Retinal pigment epithelial cell (primary cell): ENCODE data around the gene FBXO27.
"Not testable (repeated sequence)": the region's sequence is repeated elsewhere in the genome, so short reads cannot be mapped to it uniquely, and the experiment has no call there.

Experiments used
- DNase-seq: peaks from one replicate; pipeline ENCODE4 v3.0.0-alpha.2; 2010; ENCODE audit warnings: low read depth
- H3K4me3 ChIP-seq: 2 replicates; pipeline ENCODE4 v1.5.1; 2011; ENCODE audit warnings: mild to moderate bottlenecking, low read length, control low read depth, moderate library complexity
- CTCF ChIP-seq: conservative IDR thresholded peaks from 2 replicates; pipeline ENCODE4 v1.5.1; 2011; ENCODE audit warnings: low read depth, low read length, control low read depth, inconsistent platforms

Gene FBXO27

GRCh38 chr19:38990949-38991697, 41.2 kb downstream of the FBXO27 start:
- no peak for TF ChIP-seq CTCF
- no peak for DNase-seq
- H3K4me3 ChIP-seq = no peak overlapping the region

- not testable (repeated sequence) for H3K4me3 ChIP-seq, DNase-seq
Measured at GRCh38 chr19:38989614-38990013, 42.7 kb downstream of the FBXO27 start.

GRCh38 chr19:38989066-38989605, 43.2 kb downstream of the FBXO27 start:
- TF ChIP-seq CTCF = no peak
- H3K4me3 ChIP-seq = no peak overlapping the region
- DNase-seq = no peak

GRCh38 chr19:38988627-38989026, 43.7 kb downstream of the FBXO27 start:
- H3K4me3 ChIP-seq, DNase-seq: not testable (repeated sequence)

GRCh38 chr19:38987745-38988144, 44.6 kb downstream of the FBXO27 start:
- H3K4me3 ChIP-seq, DNase-seq: not testable (repeated sequence)

GRCh38 chr19:38985262-38985661, 47.1 kb downstream of the FBXO27 start:
- no peak for TF ChIP-seq CTCF
- H3K4me3 ChIP-seq = no peak overlapping the region
- no peak for DNase-seq

- DNase-seq = no peak
- no peak for TF ChIP-seq CTCF
- no peak overlapping the region for H3K4me3 ChIP-seq
Measured at GRCh38 chr19:38980583-38981374, 51.6 kb downstream of the FBXO27 start.

- DNase-seq = no peak
- no peak for TF ChIP-seq CTCF
- H3K4me3 ChIP-seq = no peak overlapping the region
Measured at GRCh38 chr19:38979812-38980211, 52.5 kb downstream of the FBXO27 start.
